CD4-positive, CD25-positive, alpha-beta regulatory T cell (primary cell): ENCODE results near the gene IMP4. TPM values are rescaled to one million over a fixed set of nuclear protein-coding genes. Genes with fewer than 3 reads are reported as not detected.
A peak's percentile ranks its signal among the peaks of the same experiment; 100 is the strongest.

ENCODE experiments used
- ATAC-seq, 2 donors: fragments of 150-1000 bp; cut with Tn5 transposase; one replicate each; pipeline ENCODE4 v1.10.0; 2021; ENCODE audit warnings: low read depth in 2 of 2, moderate number of reproducible peaks in 2 of 2, moderate library complexity in 1 of 2
- DNase-seq, 3 donors: peaks; one replicate each; pipeline versions ENCODE4 v3.0.0 to v3.0.0-alpha.2; 2012 to 2022; ENCODE audit warnings: mixed read lengths in 1 of 3
- H3K27ac ChIP-seq: one replicate; pipeline ENCODE4 v1.7.0; 2013; ENCODE audit warnings: mild to moderate bottlenecking, low read length; ENCODE audit not compliant: insufficient read depth, poor library complexity, severe bottlenecking
- H3K27me3 ChIP-seq: one replicate; pipeline ENCODE4 v1.7.0; 2013; ENCODE audit warnings: low read length; ENCODE audit not compliant: control insufficient read depth, insufficient read depth
- H3K36me3 ChIP-seq: one replicate; pipeline ENCODE4 v1.7.0; 2013; ENCODE audit warnings: mild to moderate bottlenecking, low read length, moderate library complexity; ENCODE audit not compliant: control insufficient read depth, insufficient read depth
- H3K4me1 ChIP-seq: 2 replicates; pipeline ENCODE4 v1.7.0; 2013; ENCODE audit warnings: mild to moderate bottlenecking, low read length; ENCODE audit not compliant: insufficient read depth, control insufficient read depth, poor library complexity, severe bottlenecking
- H3K4me3 ChIP-seq: one replicate; pipeline ENCODE4 v1.7.0; 2013; ENCODE audit warnings: low read depth, mild to moderate bottlenecking, low read length, moderate library complexity
- H3K9me3 ChIP-seq, 2 experiments: 1 replicate in 1 of 2; 2 replicates in 1 of 2; pipeline ENCODE4 v1.7.0; 2013; ENCODE audit warnings: low read length in 2 of 2, mild to moderate bottlenecking in 1 of 2, moderate library complexity in 1 of 2; ENCODE audit not compliant: control insufficient read depth in 2 of 2
- H3K27ac Mint-ChIP-seq, 3 donors: one replicate each; pipeline ENCODE4 v1.8.0; 2020 to 2022; ENCODE audit warnings: mild to moderate bottlenecking in 3 of 3, mixed read lengths in 3 of 3, moderate library complexity in 2 of 3
- H3K27me3 Mint-ChIP-seq: one replicate; pipeline ENCODE4 v1.8.0; 2022; ENCODE audit warnings: mild to moderate bottlenecking, mixed read lengths
- H3K36me3 Mint-ChIP-seq: one replicate; pipeline ENCODE4 v1.8.0; 2020; ENCODE audit warnings: mixed read lengths
- H3K4me1 Mint-ChIP-seq, 4 donors: one replicate each; pipeline ENCODE4 v1.8.0; 2020 to 2022; ENCODE audit warnings: mixed read lengths in 4 of 4, mild to moderate bottlenecking in 1 of 4
- H3K4me3 Mint-ChIP-seq, 4 donors: one replicate each; pipeline ENCODE4 v1.8.0; 2020 to 2022; ENCODE audit warnings: mild to moderate bottlenecking in 4 of 4, mixed read lengths in 4 of 4, moderate library complexity in 3 of 4
- H3K9me3 Mint-ChIP-seq, 7 donors: one replicate each; pipeline ENCODE4 v1.8.0; 2020 to 2022; ENCODE audit warnings: mixed read lengths in 7 of 7, mild to moderate bottlenecking in 3 of 7, moderate library complexity in 2 of 7
- polyA plus RNA-seq, 4 donors: library from polyadenylated mRNA; unstranded; fragments of 300-500 nt; fragmentation: Illumina TruSeq; gene quantifications; one replicate each; pipeline ENCODE4 v1.2.3, GENCODE V29; 2021
- total RNA-seq: library from RNA; stranded (reverse); gene quantifications from one replicate; pipeline ENCODE4 v1.2.3, GENCODE V29; 2022

The IMP4 gene
- total and polyA plus RNA-seq, 5 donors from 2014 or later: 72.4 to 111 (median 73.5) TPM

- Mint-ChIP-seq H3K27ac (no peak overlapping the region), H3K9me3 (no peaks in the 10 kb centered on the region), H3K27me3 (no peaks in the 10 kb centered on the region), H3K4me3 (no peak overlapping the region), H3K4me1 (peaks cover 14 to 35% (median 22%) of the 10 kb centered on the region in 4 donors), H3K36me3 (peaks cover 26% of the 10 kb centered on the region)
- Histone ChIP-seq H3K4me3 (no peak overlapping the region), H3K36me3 (peaks cover 17% of the 10 kb centered on the region), H3K27me3 (no peaks in the 10 kb centered on the region), H3K4me1 (peaks cover 8% of the 10 kb centered on the region), H3K27ac (no peak overlapping the region), H3K9me3 (no peaks in the 10 kb centered on the region)
- DNase-seq (no peak), ATAC-seq (no peak)
Measured at GRCh38 chr2:130382313-130382917, 39.7 kb downstream of the IMP4 start.

- peaks cover 5% of the 10 kb centered on the region for H3K4me1 ChIP-seq
- no peak overlapping the region for H3K27ac ChIP-seq
- no peak for ATAC-seq
- no peaks in the 10 kb centered on the region for H3K9me3 Mint-ChIP-seq
- no peak for DNase-seq
- H3K4me3 ChIP-seq: no peak overlapping the region
- H3K4me3 Mint-ChIP-seq: no peak overlapping the region
- peak overlapping the region in 1 of 3 donors; percentile 93 for H3K27ac Mint-ChIP-seq
- H3K27me3 ChIP-seq: no peaks in the 10 kb centered on the region
- H3K4me1 Mint-ChIP-seq: peaks cover 4 to 16% (median 9%) of the 10 kb centered on the region in 4 donors
- H3K36me3 Mint-ChIP-seq: peaks cover 15% of the 10 kb centered on the region
- H3K9me3 ChIP-seq: no peaks in the 10 kb centered on the region
- H3K27me3 Mint-ChIP-seq: no peaks in the 10 kb centered on the region
- peaks cover 17% of the 10 kb centered on the region for H3K36me3 ChIP-seq
Measured at GRCh38 chr2:130385709-130386108, 43.0 kb downstream of the IMP4 start.

GRCh38 chr2:130387071-130387400, 44.3 kb downstream of the IMP4 start:
- Mint-ChIP-seq H3K4me3 (no peak overlapping the region), H3K36me3 (peaks cover 11% of the 10 kb centered on the region), H3K9me3 (no peaks in the 10 kb centered on the region), H3K27me3 (peaks cover 5% of the 10 kb centered on the region), H3K4me1 (peaks cover 6 to 21% (median 17%) of the 10 kb centered on the region in 4 donors), H3K27ac (no peak overlapping the region)
- peaks cover 11% of the 10 kb centered on the region for H3K36me3 ChIP-seq
- no peaks in the 10 kb centered on the region for H3K27me3 ChIP-seq
- H3K9me3 ChIP-seq: no peaks in the 10 kb centered on the region
- no peak overlapping the region for H3K4me3 ChIP-seq
- no peak overlapping the region for H3K27ac ChIP-seq
- DNase-seq: no peak
- H3K4me1 ChIP-seq: peaks cover 16% of the 10 kb centered on the region
- no peak for ATAC-seq

GRCh38 chr2:130387804-130388203, 45.1 kb downstream of the IMP4 start:
- Histone ChIP-seq H3K27me3 (no peaks in the 10 kb centered on the region), H3K4me1 (peaks cover 16% of the 10 kb centered on the region), H3K9me3 (no peaks in the 10 kb centered on the region), H3K27ac (no peak overlapping the region), H3K4me3 (no peak overlapping the region), H3K36me3 (peaks cover 5% of the 10 kb centered on the region)
- H3K4me1 Mint-ChIP-seq: peaks cover 6 to 21% (median 20%) of the 10 kb centered on the region in 4 donors
- no peak for ATAC-seq
- no peak overlapping the region for H3K4me3 Mint-ChIP-seq
- H3K9me3 Mint-ChIP-seq: no peaks in the 10 kb centered on the region
- DNase-seq: no peak
- peaks cover 5% of the 10 kb centered on the region for H3K27me3 Mint-ChIP-seq
- H3K27ac Mint-ChIP-seq: no peak overlapping the region
- peaks cover 8% of the 10 kb centered on the region for H3K36me3 Mint-ChIP-seq

- Mint-ChIP-seq H3K27ac (no peak overlapping the region), H3K4me3 (no peak overlapping the region), H3K27me3 (peaks cover 9% of the 10 kb centered on the region), H3K9me3 (no peaks in the 10 kb centered on the region), H3K4me1 (peaks cover 6 to 19% (median 16%) of the 10 kb centered on the region in 4 donors), H3K36me3 (peaks cover 3% of the 10 kb centered on the region)
- ATAC-seq (no peak), DNase-seq (no peak)
- no peak overlapping the region for H3K4me3 ChIP-seq
- no peak overlapping the region for H3K27ac ChIP-seq
- H3K4me1 ChIP-seq: peaks cover 16% of the 10 kb centered on the region
- H3K27me3 ChIP-seq: no peaks in the 10 kb centered on the region
- no peaks in the 10 kb centered on the region for H3K36me3 ChIP-seq
- H3K9me3 ChIP-seq: no peaks in the 10 kb centered on the region
Measured at GRCh38 chr2:130388221-130388907, 45.7 kb downstream of the IMP4 start.

GRCh38 chr2:130389358-130389757, 46.7 kb downstream of the IMP4 start:
- ATAC-seq (no peak), DNase-seq (no peak)
- Mint-ChIP-seq H3K9me3 (no peaks in the 10 kb centered on the region), H3K36me3 (peaks cover 7% of the 10 kb centered on the region), H3K27ac (no peak overlapping the region), H3K4me1 (peaks cover 6 to 21% (median 16%) of the 10 kb centered on the region in 4 donors), H3K27me3 (peaks cover 9% of the 10 kb centered on the region), H3K4me3 (peak overlapping the region in 1 of 4 donors; percentile 53)
- Histone ChIP-seq H3K9me3 (no peaks in the 10 kb centered on the region), H3K27me3 (no peaks in the 10 kb centered on the region), H3K27ac (no peak overlapping the region), H3K4me3 (no peak overlapping the region), H3K4me1 (peaks cover 16% of the 10 kb centered on the region), H3K36me3 (no peaks in the 10 kb centered on the region)

GRCh38 chr2:130389783-130390182, 47.1 kb downstream of the IMP4 start:
- Mint-ChIP-seq H3K36me3 (peaks cover 7% of the 10 kb centered on the region), H3K4me3 (peak overlapping the region in 2 of 4 donors; percentile 31 to 53), H3K27me3 (peaks cover 9% of the 10 kb centered on the region), H3K9me3 (no peaks in the 10 kb centered on the region), H3K4me1 (peaks cover 6 to 21% (median 16%) of the 10 kb centered on the region in 4 donors), H3K27ac (no peak overlapping the region)
- H3K27ac ChIP-seq: no peak overlapping the region
- DNase-seq: no peak
- no peaks in the 10 kb centered on the region for H3K36me3 ChIP-seq
- H3K4me1 ChIP-seq: peaks cover 16% of the 10 kb centered on the region
- no peak for ATAC-seq
- H3K27me3 ChIP-seq: no peaks in the 10 kb centered on the region
- no peak overlapping the region for H3K4me3 ChIP-seq
- no peaks in the 10 kb centered on the region for H3K9me3 ChIP-seq
